ENCODE data around the gene MARF1. TPM values are rescaled to one million over a fixed set of nuclear protein-coding genes. Genes with fewer than 3 reads are reported as not detected.

Gene MARF1
- total RNA-seq, 1 experiment from 2014 or later = 59.4 TPM

DNA sequence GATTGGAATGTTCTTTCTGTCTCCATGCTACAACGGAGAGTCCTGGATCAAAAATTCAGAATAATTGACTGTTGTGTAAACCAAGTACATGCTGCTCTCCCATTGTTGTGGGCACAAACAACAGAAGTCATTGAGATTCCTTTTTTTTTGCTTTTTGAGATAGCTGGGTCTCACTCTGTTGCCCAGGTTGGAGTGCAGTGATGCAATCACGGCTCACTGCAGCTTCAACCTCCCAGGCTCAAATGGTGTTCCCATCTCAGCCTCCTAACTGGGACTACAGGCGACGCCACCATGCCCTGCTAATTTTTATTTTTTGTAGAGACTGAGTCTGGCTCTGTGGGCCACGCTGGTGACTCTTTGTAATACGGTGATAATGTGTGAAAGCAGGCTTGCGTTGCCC is 31.6 kb upstream of the MARF1 start:
- ChIA-PET RAD21 (ENCODE audit: low non-redundant PET in 1 of 2, low total read pairs in 2 of 2, uncharacterized antibody in 2 of 2, unreplicated experiment in 2 of 2) (no interaction called here), POLR2A (no interaction called here), CTCF (no interaction called here)
- DNase-seq (ENCODE audit: low read depth, low spot score) (no peak), ATAC-seq (no peak)
- no peak for TF ChIP-seq FOSL1 (IDR thresholded peaks at IDR 0.05; ENCODE audit: low read depth)
- TF ChIP-seq EZH2phosphoT487 (IDR thresholded peaks at IDR 0.05; ENCODE audit: borderline replicate concordance) = no peak
- no peak for TF ChIP-seq TCF7L2 (IDR thresholded peaks at IDR 0.05; ENCODE audit: borderline replicate concordance, extremely low read depth, insufficient read depth, insufficient read length)
- no peak for TF ChIP-seq CBX3 (IDR thresholded peaks at IDR 0.05; ENCODE audit: low read depth)
- TF ChIP-seq JUND (IDR thresholded peaks at IDR 0.05) = no peak
- no peak for TF ChIP-seq ZNF274 (IDR thresholded peaks at IDR 0.05; ENCODE audit: low read depth, low read length)
- no peak for TF ChIP-seq EZH2 (IDR thresholded peaks at IDR 0.05)
- no peak for TF ChIP-seq POLR2AphosphoS5 (IDR thresholded peaks at IDR 0.05; ENCODE audit: low read depth, low read length)
- TF ChIP-seq, protein P1, sequence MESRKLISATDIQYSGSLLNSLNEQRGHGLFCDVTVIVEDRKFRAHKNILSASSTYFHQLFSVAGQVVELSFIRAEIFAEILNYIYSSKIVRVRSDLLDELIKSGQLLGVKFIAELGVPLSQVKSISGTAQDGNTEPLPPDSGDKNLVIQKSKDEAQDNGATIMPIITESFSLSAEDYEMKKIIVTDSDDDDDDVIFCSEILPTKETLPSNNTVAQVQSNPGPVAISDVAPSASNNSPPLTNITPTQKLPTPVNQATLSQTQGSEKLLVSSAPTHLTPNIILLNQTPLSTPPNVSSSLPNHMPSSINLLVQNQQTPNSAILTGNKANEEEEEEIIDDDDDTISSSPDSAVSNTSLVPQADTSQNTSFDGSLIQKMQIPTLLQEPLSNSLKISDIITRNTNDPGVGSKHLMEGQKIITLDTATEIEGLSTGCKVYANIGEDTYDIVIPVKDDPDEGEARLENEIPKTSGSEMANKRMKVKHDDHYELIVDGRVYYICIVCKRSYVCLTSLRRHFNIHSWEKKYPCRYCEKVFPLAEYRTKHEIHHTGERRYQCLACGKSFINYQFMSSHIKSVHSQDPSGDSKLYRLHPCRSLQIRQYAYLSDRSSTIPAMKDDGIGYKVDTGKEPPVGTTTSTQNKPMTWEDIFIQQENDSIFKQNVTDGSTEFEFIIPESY (IDR thresholded peaks at IDR 0.05; ENCODE audit: extremely low read depth, insufficient replicate concordance, low read length) = no peak
- peaks cover 0 to 4% of the 10 kb centered on the region in 2 experiments; a peak in 1 of 4 replicates for H3K4me1 ChIP-seq (ENCODE audit: control insufficient read depth in 1 of 2, insufficient read depth in 2 of 2, low read length in 2 of 2)
- H3K36me3 ChIP-seq (ENCODE audit: control insufficient read depth in 1 of 2, insufficient read depth in 2 of 2, low read length in 2 of 2) = peaks cover 16 to 17% of the 10 kb centered on the region in 2 experiments; a peak in 2 of 4 replicates
- BruUV-seq (replicated peaks) = no TSS peak
- no peak overlapping the region for H3K4me2 ChIP-seq (ENCODE audit: low read length)
- no peak overlapping the region for H3K4me3 ChIP-seq (replicated peaks in 1 of 2; ENCODE audit: low read depth in 1 of 2, low read length in 2 of 2)
- no peaks in the 10 kb centered on the region for H3K27me3 ChIP-seq (ENCODE audit: insufficient read depth, low read length)
- H3K9me2 ChIP-seq (ENCODE audit: insufficient read depth) = no peaks in the 10 kb centered on the region
- H4K20me1 ChIP-seq (ENCODE audit: insufficient read depth) = no peaks in the 10 kb centered on the region
- H3K79me2 ChIP-seq (ENCODE audit: insufficient read depth, low read length) = peaks cover 40% of the 10 kb centered on the region
- H3K27ac ChIP-seq (ENCODE audit: low read depth, low read length) = no peak overlapping the region
- no peak overlapping the region for H3K9ac ChIP-seq (ENCODE audit: low read length)
- no peak overlapping the region for H2AFZ ChIP-seq (ENCODE audit: low read depth, low read length, poor library complexity, severe bottlenecking)
- no peaks in the 10 kb centered on the region for H3K9me3 ChIP-seq (ENCODE audit: control insufficient read depth in 1 of 2, insufficient read depth in 1 of 2, low read depth in 1 of 2, low read length in 2 of 2)
- intact Hi-C loops (cut with micrococcal nuclease) = no loop called here

Measured in HCT116 (cell line).